ENCODE data around the gene GNAT1. TPM values are rescaled to one million over a fixed set of nuclear protein-coding genes. Genes with fewer than 3 reads are reported as not detected.

Gene GNAT1
- total RNA-seq, 2 experiments from 2014 or later, result not detected

DNA sequence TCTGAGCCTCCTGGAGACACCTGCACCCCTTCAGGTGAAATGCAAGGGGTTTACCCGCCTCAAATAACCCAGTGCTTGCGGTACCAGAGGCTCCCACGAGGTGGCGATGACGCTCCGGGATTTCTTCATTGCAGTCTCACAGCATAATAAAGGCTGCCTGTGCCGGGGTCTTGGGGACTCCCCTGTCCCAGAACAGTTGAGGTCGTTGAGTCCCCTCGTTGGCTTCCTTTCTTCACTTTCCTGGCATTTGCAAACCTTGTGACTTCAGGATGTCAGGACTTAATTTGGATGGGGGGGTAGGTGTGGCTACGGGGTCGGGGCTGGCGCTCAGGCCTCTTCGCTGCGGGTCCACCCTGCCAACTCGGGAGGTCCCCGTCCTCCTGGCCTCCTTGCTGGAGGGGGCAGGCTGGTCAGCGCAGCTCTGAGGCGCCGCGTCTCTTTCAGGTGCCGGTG lies 1.3 kb downstream of the GNAT1 start:
- no peaks in the 10 kb centered on the region for H3K9me3 Mint-ChIP-seq (ENCODE audit: low read depth)
- DNase-seq (peak; percentile 85), ATAC-seq (peak; percentile 38)
- CTCF ChIA-PET, result interaction anchor here (0.7 to 10.9 kb wide), 16 partner anchors 10 to 131 kb away, joined by 3 to 398 read pairs (median 4); partner anchors contain the start of genes SEMA3B and SLC38A3
- H3K4me1 Mint-ChIP-seq, result peaks cover 10% of the 10 kb centered on the region
- H3K27me3 Mint-ChIP-seq, result peaks cover 25% of the 10 kb centered on the region
- no peaks in the 10 kb centered on the region for H3K36me3 Mint-ChIP-seq
- H3K27ac Mint-ChIP-seq, result no peak overlapping the region
- H3K4me3 Mint-ChIP-seq, result no peak overlapping the region

- Mint-ChIP-seq H3K4me1 (peaks cover 10% of the 10 kb centered on the region), H3K27ac (no peak overlapping the region), H3K36me3 (no peaks in the 10 kb centered on the region), H3K4me3 (no peak overlapping the region), H3K9me3 (ENCODE audit: low read depth) (no peaks in the 10 kb centered on the region), H3K27me3 (peaks cover 25% of the 10 kb centered on the region)
- DNase-seq (no peak), ATAC-seq (no peak)
- CTCF ChIA-PET, result interaction anchor here (0.7 to 10.9 kb wide), 14 partner anchors 15 to 291 kb away, joined by 3 to 398 read pairs (median 10); partner anchors contain the start of genes IFRD2, SEMA3B, SLC38A3 and TUSC2
Measured at GRCh38 chr3:50193286-50193685, 1.9 kb downstream of the GNAT1 start.

- DNase-seq (no peak), ATAC-seq (no peak)
- peaks cover 27% of the 10 kb centered on the region for H3K27me3 Mint-ChIP-seq
- CTCF ChIA-PET, result interaction anchor here (0.7 to 10.9 kb wide), 27 partner anchors 14 to 292 kb away, joined by 3 to 398 read pairs (median 6); partner anchors contain the start of genes IFRD2, LSMEM2, SEMA3B and SLC38A3
- no peak overlapping the region for H3K27ac Mint-ChIP-seq
- peaks cover 10% of the 10 kb centered on the region for H3K4me1 Mint-ChIP-seq
- no peaks in the 10 kb centered on the region for H3K36me3 Mint-ChIP-seq
- H3K9me3 Mint-ChIP-seq (ENCODE audit: low read depth), result no peaks in the 10 kb centered on the region
- H3K4me3 Mint-ChIP-seq, result no peak overlapping the region
Measured at GRCh38 chr3:50193746-50194127, 2.3 kb downstream of the GNAT1 start.

- Mint-ChIP-seq H3K4me3 (no peak overlapping the region), H3K4me1 (peaks cover 10% of the 10 kb centered on the region), H3K27me3 (peaks cover 30% of the 10 kb centered on the region), H3K36me3 (no peaks in the 10 kb centered on the region), H3K27ac (no peak overlapping the region), H3K9me3 (ENCODE audit: low read depth) (no peaks in the 10 kb centered on the region)
- CTCF ChIA-PET, result interaction anchor here (0.6 to 10.9 kb wide), 34 partner anchors 14 to 292 kb away, joined by 3 to 398 read pairs (median 5); partner anchors contain the start of genes GNAI2, HYAL3, IFRD2 and LSMEM2
- DNase-seq, result peak; percentile 83
- peak; percentile 90 for ATAC-seq
Measured at GRCh38 chr3:50194128-50194902, 2.9 kb downstream of the GNAT1 start.

- Mint-ChIP-seq H3K27me3 (peaks cover 30% of the 10 kb centered on the region), H3K27ac (no peak overlapping the region), H3K36me3 (no peaks in the 10 kb centered on the region), H3K4me3 (no peak overlapping the region), H3K4me1 (peaks cover 10% of the 10 kb centered on the region), H3K9me3 (ENCODE audit: low read depth) (no peaks in the 10 kb centered on the region)
- peak; percentile 53 for DNase-seq
- CTCF ChIA-PET, result interaction anchor here (0.7 to 10.9 kb wide), 30 partner anchors 13 to 162 kb away, joined by 3 to 398 read pairs (median 6); partner anchors contain the start of genes GNAI2, HYAL3, IFRD2 and LSMEM2
- peak; percentile 75 for ATAC-seq
Measured at GRCh38 chr3:50194903-50195500, 3.6 kb downstream of the GNAT1 start.

DNA sequence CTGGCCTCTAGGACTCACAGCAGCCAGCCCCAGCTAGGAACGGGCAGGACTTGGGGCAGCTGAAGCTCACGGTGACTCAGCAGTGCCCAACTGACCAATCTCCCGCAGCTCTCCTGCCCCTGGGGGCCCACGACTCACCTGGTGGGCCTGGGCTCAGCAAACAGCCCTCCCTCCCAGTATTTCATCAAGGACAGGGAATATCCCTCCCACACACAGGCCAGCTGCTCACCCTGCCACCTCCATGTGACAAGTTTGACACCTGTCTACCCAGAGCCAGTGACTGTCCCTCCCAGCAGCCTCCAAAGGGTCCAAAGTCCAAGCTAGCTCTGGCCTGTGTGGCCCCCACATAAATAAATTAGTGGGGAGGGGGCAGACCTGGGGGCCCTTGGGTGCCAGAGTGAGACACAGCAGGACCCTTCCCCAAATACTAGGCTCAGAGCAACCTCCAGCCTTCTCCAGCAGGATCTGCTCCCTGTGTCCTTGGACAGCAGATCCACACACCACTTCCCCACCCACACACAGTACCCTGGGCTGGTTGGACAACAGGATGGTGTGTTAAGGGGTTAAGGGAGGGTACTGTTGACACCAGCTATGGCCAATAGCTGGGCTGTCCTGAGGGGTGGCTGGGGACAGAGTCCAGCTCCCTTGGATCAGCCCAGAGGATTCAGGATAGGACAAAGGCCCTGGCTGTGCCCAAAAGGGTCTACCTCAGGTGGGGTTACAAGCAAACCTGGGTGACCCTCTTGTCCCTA lies 4.3 kb downstream of the GNAT1 start:
- no peak overlapping the region for H3K4me3 Mint-ChIP-seq
- peaks cover 10% of the 10 kb centered on the region for H3K4me1 Mint-ChIP-seq
- H3K27ac Mint-ChIP-seq, result no peak overlapping the region
- ATAC-seq, result no peak
- peaks cover 32% of the 10 kb centered on the region for H3K27me3 Mint-ChIP-seq
- no peaks in the 10 kb centered on the region for H3K36me3 Mint-ChIP-seq
- H3K9me3 Mint-ChIP-seq (ENCODE audit: low read depth), result no peaks in the 10 kb centered on the region
- CTCF ChIA-PET, result interaction anchor here (0.9 to 10.9 kb wide), 15 partner anchors 12 to 133 kb away, joined by 3 to 398 read pairs (median 10); partner anchors contain the start of genes GNAI2, HYAL3, IFRD2 and LSMEM2
- no peak for DNase-seq

DNA sequence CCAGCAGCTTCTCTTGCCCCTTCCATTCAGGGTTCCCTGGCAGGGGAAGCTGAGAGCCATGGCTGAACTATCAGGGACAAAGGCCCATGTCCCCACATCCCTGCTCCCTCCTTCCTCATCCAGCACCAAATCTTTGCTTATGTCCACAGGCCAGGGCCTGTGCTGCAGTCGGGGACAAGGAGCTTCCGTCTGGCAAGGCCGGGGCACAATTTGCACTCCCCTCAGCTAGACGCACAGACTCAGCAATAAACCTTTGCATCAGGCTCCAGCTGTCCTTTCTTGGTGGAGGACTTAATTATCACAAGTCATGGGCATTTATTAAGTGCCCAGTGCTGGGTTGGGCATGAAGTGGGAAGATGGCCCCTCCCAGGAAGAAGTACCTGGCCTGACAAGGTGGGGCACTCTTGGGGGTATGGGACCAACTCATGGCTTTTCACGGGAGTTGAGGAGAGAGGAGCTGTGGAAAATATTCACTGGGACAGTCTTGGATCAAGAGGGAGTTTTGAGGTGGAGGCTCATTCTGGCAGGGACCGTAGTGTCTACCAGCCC lies 4.9 kb downstream of the GNAT1 start:
- Mint-ChIP-seq H3K27me3 (peaks cover 37% of the 10 kb centered on the region), H3K4me1 (peaks cover 10% of the 10 kb centered on the region), H3K9me3 (ENCODE audit: low read depth) (no peaks in the 10 kb centered on the region), H3K4me3 (no peak overlapping the region), H3K36me3 (no peaks in the 10 kb centered on the region), H3K27ac (no peak overlapping the region)
- CTCF ChIA-PET, result interaction anchor here (0.9 to 10.9 kb wide), 5 partner anchors 12 to 83 kb away, joined by 5 to 398 read pairs (median 58); partner anchors contain the start of genes LSMEM2, SEMA3B and SLC38A3
- ATAC-seq (no peak), DNase-seq (no peak)

DNA sequence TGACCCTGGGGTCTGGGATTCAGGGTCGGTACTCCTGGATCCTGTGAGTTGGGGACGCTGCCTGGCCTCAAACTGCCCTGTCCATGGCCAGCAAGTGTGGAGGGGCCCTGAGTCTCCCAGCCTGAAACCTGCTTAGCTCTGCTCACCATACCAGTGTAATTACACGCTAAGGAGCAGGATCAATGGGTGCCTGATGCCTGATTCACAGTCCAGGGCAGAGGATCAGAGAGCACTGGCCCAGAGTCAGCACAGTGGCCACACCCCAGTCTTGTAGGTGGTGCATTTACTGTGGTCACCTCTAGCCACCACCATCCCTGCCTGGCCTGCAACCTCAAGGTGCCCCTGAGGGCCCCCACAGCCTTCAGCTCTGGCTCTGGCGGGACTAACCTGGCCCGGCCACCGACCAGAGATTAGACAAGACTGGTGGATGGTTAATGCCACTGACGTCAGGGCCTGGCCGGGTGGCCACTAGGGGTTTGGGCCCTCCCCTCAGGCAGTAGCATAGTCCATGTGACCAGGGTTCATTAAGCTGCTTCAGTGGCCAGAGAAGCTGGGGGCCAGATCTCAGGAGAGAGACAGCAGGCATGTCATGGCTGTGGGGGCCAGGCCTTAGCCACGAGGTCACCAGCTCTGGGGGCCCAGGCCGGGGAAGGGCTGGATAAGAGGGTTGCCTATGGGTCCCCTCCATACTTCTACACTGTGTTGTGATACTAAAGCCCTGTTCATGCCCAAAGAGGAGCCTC lies 10.3 kb downstream of the GNAT1 start:
- no peak overlapping the region for H3K4me3 Mint-ChIP-seq
- no peak for DNase-seq

DNA sequence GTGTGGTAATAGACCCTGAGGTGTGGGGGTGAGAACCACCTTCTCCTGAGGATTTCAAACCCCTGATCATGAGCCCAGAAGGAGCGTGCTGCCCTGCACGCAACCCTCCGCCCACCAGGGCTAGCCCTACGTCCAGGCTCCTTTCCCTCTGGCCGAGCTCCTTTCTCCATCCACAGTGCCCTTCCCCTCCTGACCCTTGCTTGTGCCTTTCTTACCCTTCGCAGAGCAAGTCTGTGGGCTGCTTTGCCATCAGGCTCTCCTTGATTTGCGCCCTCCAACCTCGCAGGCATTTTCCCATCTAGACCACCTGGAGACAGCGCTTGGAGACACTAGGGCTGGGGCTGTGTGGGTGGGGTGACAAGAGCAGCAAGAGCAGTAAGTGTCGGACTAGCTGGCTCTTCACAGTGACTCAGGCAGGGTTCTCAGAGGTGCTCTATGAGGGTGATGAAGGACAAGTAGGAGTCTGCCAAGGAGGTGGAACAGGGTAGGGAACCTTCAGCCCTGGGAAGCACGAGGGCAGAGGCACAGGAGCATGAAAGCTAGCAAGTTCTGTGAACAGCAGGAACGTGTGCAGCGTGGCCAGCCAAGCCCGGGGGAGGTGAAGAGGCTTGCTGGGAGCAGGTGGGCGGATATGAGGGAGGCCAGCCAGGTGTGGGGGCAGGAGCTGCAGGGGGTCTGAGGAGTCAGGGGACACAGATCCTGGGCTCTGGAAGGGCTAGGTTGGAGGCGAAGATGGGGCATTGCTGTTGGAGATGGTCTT lies 11.1 kb downstream of the GNAT1 start:
- H3K4me3 Mint-ChIP-seq, result no peak overlapping the region
- CTCF ChIA-PET, result interaction anchor here (0.8 to 12.4 kb wide), 7 partner anchors 9 to 122 kb away, joined by 3 to 95 read pairs (median 4); partner anchors contain the start of gene GNAT1
- H3K36me3 Mint-ChIP-seq, result no peaks in the 10 kb centered on the region
- H3K27ac Mint-ChIP-seq, result no peak overlapping the region
- ATAC-seq (no peak), DNase-seq (no peak)
- no peaks in the 10 kb centered on the region for H3K4me1 Mint-ChIP-seq
- H3K9me3 Mint-ChIP-seq (ENCODE audit: low read depth), result no peaks in the 10 kb centered on the region
- peaks cover 57% of the 10 kb centered on the region for H3K27me3 Mint-ChIP-seq

More for the DNA sequence above, 10.3 kb downstream of the GNAT1 start:
- CTCF ChIA-PET, result interaction anchor here (0.8 to 12.4 kb wide), 6 partner anchors 9 to 123 kb away, joined by 3 to 95 read pairs (median 4); partner anchors contain the start of gene GNAT1
- no peak overlapping the region for H3K27ac Mint-ChIP-seq
- H3K36me3 Mint-ChIP-seq, result no peaks in the 10 kb centered on the region
- no peaks in the 10 kb centered on the region for H3K9me3 Mint-ChIP-seq (ENCODE audit: low read depth)
- ATAC-seq, result no peak
- H3K27me3 Mint-ChIP-seq, result peaks cover 56% of the 10 kb centered on the region
- no peaks in the 10 kb centered on the region for H3K4me1 Mint-ChIP-seq

DNA sequence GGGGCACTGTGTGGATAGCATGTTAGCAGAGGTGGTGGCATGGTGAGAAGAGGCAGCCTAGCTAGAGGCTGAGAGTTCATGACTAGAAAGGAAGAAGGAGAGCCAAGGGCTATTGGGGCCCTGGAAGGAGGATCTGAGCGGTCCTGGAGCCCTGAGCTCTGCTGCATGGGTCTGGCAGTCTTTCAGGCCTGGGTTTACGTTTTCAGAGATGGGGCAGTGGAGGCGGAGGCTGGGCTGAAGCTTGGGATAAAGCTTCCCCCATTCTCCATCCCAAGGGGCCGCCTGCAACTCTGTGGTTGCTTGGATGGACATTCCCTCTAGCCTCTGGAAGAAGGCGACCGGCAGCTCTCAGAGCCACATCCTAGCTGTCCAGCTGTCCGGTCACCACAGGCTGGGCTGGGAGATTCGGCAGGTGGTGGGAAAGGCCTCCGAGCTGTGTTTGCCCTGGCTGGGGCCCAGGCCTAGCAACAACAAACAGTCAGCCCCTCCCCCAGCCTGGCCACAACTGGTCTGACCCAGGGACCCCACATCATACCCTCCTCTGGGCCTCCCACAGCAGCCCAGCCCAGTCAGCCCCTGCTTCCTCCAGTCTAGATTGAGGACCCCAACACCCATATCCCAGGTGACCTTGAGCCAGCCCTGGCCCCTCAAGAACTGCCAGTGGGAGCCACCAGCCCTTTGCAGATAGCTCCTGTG lies 11.9 kb downstream of the GNAT1 start:
- no peak overlapping the region for H3K27ac Mint-ChIP-seq
- DNase-seq, result no peak
- CTCF ChIA-PET, result interaction anchor here (0.8 to 12.4 kb wide), 6 partner anchors 10 to 122 kb away, joined by 3 to 95 read pairs (median 4); partner anchors contain the start of gene GNAT1
- H3K27me3 Mint-ChIP-seq, result peaks cover 60% of the 10 kb centered on the region
- no peaks in the 10 kb centered on the region for H3K9me3 Mint-ChIP-seq (ENCODE audit: low read depth)
- no peaks in the 10 kb centered on the region for H3K36me3 Mint-ChIP-seq
- H3K4me3 Mint-ChIP-seq, result no peak overlapping the region
- ATAC-seq, result no peak
- no peaks in the 10 kb centered on the region for H3K4me1 Mint-ChIP-seq

Data from activated CD8-positive, alpha-beta memory T cell treated with anti-CD3 and anti-CD28 coated beads, Interleukin-2, amount 10 ng/mL, durations not matched to agents 7 days and 5 days (primary cell).